Fibroblast of villous mesenchyme (primary cell): ENCODE measurements around the gene GIT2. TPM values are rescaled to one million over a fixed set of nuclear protein-coding genes. Genes with fewer than 3 reads are reported as not detected.
"Not testable (repeated sequence)": the region's sequence is repeated elsewhere in the genome, so short reads cannot be mapped to it uniquely, and the experiment has no call there.

Experiments
- DNase-seq: peaks from one replicate; pipeline ENCODE4 v3.0.0-alpha.2; 2010; ENCODE audit warnings: low read depth
- H3K4me3 ChIP-seq: 2 replicates; pipeline ENCODE4 v1.5.1; 2011; ENCODE audit warnings: low read depth, mild to moderate bottlenecking, low read length
- total RNA-seq: library from RNA; depleted of rRNA; stranded (reverse); fragments of >200 nt; gene quantifications from 2 replicates; pipeline ENCODE4 v1.2.3, GENCODE V29; 2012
- TF ChIP-seq, protein P1 (sequence below): IDR thresholded peaks from 2 replicates; pipeline ENCODE4 v1.5.1; 2012; ENCODE audit warnings: low read depth, mild to moderate bottlenecking, low read length; ENCODE audit not compliant: insufficient read depth

GIT2 gene
- total RNA-seq, 1 donor = 54.4 TPM

DNA sequence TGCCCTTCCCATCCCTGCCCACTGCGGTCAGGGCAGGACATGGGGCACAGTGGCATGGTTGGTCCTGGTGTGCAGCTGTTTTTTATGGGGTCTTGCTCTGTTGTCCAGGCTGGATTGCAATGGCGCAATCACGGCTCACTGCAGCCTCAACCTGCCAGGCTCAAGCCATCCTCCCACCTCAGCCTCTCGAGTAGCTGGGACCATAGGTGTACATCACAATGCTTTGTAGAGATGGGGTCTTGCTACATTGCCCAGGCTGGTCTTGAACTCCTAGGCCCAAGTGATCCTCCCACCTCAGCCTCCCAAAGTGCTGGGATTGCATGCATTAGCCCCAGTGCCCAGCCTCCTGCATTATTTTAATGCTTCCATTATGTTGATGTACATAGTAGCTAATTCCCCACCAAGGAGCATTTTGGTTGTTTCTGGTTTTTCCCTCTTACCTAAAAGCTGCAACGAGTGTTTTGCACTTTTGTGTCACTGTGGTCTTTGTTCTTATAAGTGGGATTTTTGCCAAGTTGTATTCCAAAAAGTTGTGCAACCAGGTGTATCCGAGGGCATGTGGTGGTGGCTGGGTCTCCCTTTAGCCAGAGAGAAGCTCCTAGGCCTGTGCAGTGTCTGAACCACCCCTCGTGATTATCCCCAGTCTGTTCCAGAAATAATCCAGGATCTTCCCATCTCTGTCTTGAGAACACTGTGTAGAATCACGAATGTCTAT lies 85.8 kb downstream of the GIT2 start:
- H3K4me3 ChIP-seq = no peak overlapping the region
- TF ChIP-seq, protein P1, sequence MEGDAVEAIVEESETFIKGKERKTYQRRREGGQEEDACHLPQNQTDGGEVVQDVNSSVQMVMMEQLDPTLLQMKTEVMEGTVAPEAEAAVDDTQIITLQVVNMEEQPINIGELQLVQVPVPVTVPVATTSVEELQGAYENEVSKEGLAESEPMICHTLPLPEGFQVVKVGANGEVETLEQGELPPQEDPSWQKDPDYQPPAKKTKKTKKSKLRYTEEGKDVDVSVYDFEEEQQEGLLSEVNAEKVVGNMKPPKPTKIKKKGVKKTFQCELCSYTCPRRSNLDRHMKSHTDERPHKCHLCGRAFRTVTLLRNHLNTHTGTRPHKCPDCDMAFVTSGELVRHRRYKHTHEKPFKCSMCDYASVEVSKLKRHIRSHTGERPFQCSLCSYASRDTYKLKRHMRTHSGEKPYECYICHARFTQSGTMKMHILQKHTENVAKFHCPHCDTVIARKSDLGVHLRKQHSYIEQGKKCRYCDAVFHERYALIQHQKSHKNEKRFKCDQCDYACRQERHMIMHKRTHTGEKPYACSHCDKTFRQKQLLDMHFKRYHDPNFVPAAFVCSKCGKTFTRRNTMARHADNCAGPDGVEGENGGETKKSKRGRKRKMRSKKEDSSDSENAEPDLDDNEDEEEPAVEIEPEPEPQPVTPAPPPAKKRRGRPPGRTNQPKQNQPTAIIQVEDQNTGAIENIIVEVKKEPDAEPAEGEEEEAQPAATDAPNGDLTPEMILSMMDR = no peak
- DNase-seq = no peak

DNA sequence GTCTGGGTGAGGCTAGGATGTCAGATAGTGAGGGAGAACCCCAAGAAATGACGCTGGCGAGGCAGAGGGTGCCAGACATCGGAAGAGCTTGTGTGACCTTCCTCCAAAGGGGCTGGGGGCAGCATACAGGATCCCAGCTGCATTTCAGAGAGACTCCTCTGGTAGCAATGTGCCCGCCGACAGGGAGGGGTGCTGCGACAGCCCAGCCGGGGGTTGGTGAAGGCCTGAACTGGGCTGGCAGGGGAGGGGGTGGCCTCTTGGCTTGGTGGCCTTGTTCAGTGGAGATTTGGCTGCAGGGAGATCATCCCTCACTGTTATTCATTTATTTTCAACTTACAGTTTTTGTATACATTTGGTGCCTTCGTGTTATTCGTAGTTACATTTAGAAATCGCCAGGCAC lies 90.9 kb downstream of the GIT2 start:
- DNase-seq = no peak
- no peak overlapping the region for H3K4me3 ChIP-seq
- TF ChIP-seq, protein P1 = no peak

DNA sequence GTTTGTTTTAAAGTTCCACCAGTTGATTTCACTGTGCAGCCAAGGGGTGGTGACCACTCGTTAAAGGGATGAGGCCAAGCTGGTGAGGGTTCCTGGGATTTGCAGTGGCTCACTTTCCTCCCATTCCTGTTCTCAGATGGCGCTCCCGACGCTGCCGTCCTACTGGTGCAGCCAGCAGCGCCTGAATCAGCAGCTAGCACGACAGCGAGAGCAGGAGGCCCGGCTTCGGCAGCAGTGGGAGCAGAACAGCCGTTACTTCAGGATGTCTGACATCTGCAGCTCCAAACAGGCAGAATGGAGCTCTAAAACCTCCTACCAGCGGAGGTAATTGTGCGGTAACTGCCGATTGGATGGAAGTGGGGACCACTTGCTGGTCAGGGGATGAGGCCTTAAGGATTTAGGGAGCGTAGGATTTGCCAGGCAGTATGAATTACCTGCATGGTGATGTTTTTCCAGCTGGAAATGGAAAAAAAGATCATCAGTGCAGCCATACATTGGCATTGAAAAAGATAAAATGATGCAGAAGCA lies 93.2 kb downstream of the GIT2 start:
- no peak for DNase-seq
- no peak overlapping the region for H3K4me3 ChIP-seq
- TF ChIP-seq, protein P1 = no peak

DNA sequence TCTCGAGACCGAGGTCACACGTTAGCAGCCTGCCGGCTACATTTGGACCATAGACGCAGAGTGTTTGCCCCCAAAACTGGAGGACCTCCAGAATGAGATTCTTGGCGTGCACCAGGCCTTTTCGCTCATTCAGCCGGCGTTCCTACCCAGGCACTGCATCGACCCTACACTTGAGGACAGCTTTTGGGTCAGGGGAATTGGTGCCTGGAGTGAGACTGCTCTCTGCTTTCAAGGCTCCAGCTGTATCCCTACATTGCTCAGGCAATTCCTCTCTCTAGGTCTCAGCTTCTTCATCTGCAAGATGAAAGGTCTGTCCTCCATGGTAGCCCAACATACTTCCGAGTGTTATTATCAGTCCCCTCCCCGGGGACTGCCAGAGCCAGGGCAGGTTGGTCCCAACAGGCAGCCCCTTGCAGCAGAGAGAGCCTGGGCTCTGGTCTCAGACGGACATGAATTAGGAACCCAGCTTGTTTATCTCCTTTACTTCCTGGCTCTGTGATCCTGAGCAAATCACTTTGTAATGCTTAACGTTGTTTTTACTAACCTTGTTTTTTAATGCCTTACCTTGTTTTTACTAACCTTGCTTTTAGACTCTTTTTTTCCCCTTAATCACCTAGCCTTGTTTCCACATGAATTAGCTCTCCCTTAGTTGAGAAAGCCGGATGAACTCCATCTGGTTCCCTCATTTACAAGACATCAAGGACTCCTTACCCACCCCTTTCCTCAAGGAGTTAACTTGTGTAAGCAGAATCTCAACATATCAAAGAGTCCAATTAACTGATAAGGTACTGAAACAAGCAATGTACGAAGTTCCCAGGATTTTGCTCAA lies 95.2 kb downstream of the GIT2 start:
- DNase-seq = peak; percentile 7
- TF ChIP-seq, protein P1 = no peak
- H3K4me3 ChIP-seq = peak overlapping the region; percentile 74

DNA sequence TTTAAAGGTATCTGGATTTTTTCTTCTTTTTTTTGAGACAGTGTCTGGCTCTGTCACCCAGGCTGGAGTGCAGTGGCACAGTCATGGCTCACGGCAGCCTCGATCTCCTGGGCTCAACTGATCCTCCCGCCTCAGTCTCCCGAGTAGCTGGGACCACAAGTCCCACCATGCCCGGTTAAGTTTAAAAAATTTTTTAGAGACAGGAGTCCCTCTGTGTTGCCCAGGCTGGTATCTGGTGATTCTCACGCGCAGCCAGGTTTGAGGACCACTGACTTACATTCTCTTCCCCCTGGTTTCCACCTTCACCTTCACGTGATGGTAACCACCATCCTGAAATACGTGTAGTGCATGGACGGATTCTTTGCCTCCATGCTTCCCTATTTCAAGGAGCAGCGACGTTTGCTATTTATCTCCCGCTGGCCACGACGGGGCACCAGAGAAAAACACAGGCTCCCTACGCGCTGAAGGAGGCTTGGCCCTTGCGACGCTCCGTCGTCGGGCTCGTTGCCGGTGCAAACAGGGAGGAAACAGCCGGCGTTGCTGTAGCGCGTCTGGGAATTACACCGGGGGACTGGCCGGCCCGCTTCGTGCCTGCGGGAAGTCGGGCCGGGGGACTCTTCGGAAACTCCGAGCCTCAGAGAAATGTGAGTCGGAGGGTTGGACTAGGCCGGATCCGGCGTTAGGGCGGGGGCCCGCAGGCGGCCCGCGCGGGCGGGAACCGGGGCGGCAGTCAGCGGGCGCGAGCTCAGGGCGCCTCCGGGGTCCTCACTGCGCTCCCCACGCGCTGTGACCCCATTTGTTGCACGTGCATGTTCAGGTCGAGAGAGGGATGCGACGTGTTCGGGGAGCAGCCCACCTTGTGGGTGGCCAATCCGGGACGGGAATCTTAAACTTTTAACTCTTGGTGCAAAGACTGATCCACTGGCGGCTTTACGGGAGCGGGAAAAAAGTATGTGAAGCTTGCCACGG lies 96.1 kb downstream of the GIT2 start, which contains the start of gene TCHP:
Gene TCHP (plus strand): TSS at position 492 of the 969 bp plus-strand sequence. CDS start 2,753 bp downstream, outside the sequence.
- peak; percentile 90 for DNase-seq
- peak within 1 kb of the TSS; percentile 74 for H3K4me3 ChIP-seq
- TF ChIP-seq, protein P1 = peak; percentile 36

DNA sequence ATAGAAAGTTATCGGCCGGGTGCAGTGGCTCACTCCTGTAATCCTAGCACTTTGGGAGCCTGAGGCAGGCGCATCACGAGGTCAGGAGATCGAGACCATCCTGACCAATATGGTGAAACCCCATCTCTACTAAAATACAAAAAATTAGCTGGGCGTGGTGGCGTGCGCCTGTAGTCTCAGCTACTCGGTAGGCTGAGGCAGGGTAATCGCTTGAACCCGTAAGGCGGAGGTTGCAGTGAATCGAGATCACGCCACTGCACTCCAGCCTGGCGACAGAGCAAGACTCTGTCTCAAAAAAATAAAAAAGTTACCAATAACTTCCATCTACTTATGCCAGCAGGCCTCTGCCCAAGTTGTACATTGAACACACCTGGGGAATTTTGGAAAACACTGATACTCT lies 96.8 kb downstream of the GIT2 start:
- H3K4me3 ChIP-seq = peak overlapping the region; percentile 74
- not testable (repeated sequence) for DNase-seq
